Fibroblast of pulmonary artery (primary cell): ENCODE data around the gene PRSS37.

Source experiments
- DNase-seq: peaks from one replicate; pipeline ENCODE4 v3.0.0-alpha.2; 2010; ENCODE audit warnings: low read depth
- H3K4me3 ChIP-seq: replicated peaks from 2 replicates; pipeline ENCODE4 v1.5.1; 2011; ENCODE audit warnings: low read depth, mild to moderate bottlenecking, control low read depth, low read length, moderate library complexity
- CTCF ChIP-seq: IDR thresholded peaks from 2 replicates; pipeline ENCODE4 v1.5.1; 2011; ENCODE audit warnings: mild to moderate bottlenecking, control low read depth, low read length, inconsistent platforms; ENCODE audit errors: missing control alignments

Gene PRSS37, protein sequence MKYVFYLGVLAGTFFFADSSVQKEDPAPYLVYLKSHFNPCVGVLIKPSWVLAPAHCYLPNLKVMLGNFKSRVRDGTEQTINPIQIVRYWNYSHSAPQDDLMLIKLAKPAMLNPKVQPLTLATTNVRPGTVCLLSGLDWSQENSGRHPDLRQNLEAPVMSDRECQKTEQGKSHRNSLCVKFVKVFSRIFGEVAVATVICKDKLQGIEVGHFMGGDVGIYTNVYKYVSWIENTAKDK

GRCh38 chr7:141841385-141841784 is at the start of gene PRSS37:
Gene PRSS37 (minus strand): TSS chr7:141841485. CDS start chr7:141841049, 436 bp downstream.
- DNase-seq, result no peak
- no peak for TF ChIP-seq CTCF
- no peak within 1 kb of the TSS for H3K4me3 ChIP-seq

DNA sequence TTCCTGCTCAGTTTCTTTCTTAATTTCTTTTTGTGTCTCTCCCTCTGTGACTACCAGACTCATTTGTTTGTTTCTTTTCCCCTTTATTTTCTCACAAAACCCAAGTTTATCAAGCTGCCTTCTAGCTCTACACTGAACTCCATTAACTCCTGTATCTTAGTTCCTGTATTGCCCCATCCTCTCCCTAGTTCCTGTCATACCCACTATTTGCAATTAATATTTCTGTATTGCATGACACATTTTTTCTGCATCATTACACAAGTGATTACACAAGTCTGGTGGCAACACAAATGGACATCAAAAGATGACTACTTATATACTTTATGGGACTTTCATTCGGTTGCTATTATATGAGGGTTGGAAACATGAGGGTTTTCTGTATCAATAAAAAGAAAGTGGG is 48.0 kb upstream of the PRSS37 start:
- no peak overlapping the region for H3K4me3 ChIP-seq
- TF ChIP-seq CTCF, result no peak
- DNase-seq, result no peak

DNA sequence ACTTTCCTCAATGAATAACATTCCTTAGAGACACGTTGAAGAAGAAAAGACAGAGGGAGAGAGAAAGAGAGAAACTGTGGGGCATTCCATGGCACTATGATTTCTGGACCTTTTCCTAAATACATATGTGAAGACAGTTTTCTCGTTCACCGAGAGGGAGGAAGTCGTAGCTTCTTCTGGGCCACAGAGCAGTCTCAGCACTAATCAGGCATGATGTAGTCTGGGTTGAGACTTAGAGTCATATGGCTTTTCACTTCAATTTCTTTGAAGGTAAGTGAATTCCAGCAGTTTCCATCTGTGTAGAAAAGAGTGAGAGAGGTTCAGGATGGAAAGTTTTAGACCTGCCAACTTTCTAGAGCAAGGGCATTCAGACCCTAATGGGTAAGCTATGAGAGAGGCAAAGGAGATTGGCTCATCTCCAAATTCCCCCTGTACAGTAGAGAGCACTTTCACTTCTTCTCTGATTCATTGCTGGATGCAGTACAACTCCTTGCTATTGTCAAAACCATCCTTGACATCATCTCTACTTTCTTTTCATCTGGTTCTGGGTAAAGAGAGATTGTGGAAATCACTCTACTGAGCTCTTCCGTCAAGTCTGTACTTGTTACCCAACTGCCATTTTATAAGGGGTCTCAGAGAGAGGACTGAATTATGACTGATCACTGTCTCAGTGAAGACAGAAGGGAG is 43.4 kb upstream of the PRSS37 start:
- H3K4me3 ChIP-seq, result no peak overlapping the region
- DNase-seq, result no peak
- TF ChIP-seq CTCF, result no peak

DNA sequence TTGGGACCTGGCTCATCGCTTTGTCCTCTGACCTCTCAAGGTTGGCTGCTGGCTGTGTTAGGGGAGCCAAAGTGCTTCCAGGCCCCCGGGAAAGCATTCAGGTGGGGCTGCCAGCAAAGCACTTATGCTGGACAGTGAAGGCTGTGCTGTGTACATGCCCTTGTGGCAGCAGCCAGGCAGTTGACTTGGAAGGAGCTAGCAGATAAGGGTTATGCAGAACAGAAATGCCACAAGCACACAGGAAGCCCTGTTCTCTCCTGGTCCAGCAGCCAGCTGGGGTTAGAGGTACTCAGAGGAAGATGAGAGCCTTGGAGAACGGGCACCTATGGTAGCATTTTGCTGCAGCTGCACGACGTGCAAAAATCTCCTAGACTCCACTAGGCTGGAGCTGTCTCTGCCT is 39.7 kb upstream of the PRSS37 start:
- DNase-seq, result no peak
- H3K4me3 ChIP-seq, result no peak overlapping the region
- no peak for TF ChIP-seq CTCF

- H3K4me3 ChIP-seq, result no peak overlapping the region
- no peak for TF ChIP-seq CTCF
- DNase-seq, result no peak
Observed at GRCh38 chr7:141877365-141877764, 36.1 kb upstream of the PRSS37 start.

GRCh38 chr7:141876371-141876770 is 35.1 kb upstream of the PRSS37 start:
- TF ChIP-seq CTCF, result no peak
- no peak for DNase-seq
- H3K4me3 ChIP-seq, result no peak overlapping the region

GRCh38 chr7:141875453-141875852 is 34.2 kb upstream of the PRSS37 start:
- no peak for TF ChIP-seq CTCF
- no peak overlapping the region for H3K4me3 ChIP-seq
- DNase-seq, result no peak
